HL-60 (cell line): ENCODE data around the gene ANXA11.

Source experiments
- DNase-seq, 2 experiments: peaks; one replicate each; pipeline ENCODE4 v3.0.0-alpha.2; 2010 to 2020; ENCODE audit warnings: low read depth in 1 of 2, low spot score in 1 of 2
- H3K27ac ChIP-seq: fragments of 250-450 bp; sonication (Bioruptor Pico); replicated peaks from 2 replicates; pipeline ENCODE4 v1.5.1; 2020; ENCODE audit warnings: mild to moderate bottlenecking, moderate library complexity
- H3K27me3 ChIP-seq: fragments of 250-450 bp; sonication (Bioruptor Pico); 2 replicates; pipeline ENCODE4 v1.5.1; 2021; ENCODE audit warnings: mild to moderate bottlenecking, moderate library complexity; ENCODE audit not compliant: insufficient read depth, poor library complexity, severe bottlenecking
- H3K4me3 ChIP-seq: replicated peaks from 2 replicates; pipeline ENCODE4 v1.5.1; 2011; ENCODE audit warnings: mild to moderate bottlenecking, control low read depth, low read length; ENCODE audit not compliant: insufficient read depth
- GABPA ChIP-seq: IDR thresholded peaks from 2 replicates; pipeline ENCODE4 v1.6.1; 2012; ENCODE audit warnings: low read depth
- POLR2AphosphoS5 ChIP-seq: IDR thresholded peaks from 2 replicates; pipeline ENCODE4 v1.6.1; 2012; ENCODE audit warnings: low read depth
- SPI1 ChIP-seq: IDR thresholded peaks from 2 replicates; pipeline ENCODE4 v1.6.1; 2012; ENCODE audit warnings: low read depth, mild to moderate bottlenecking, borderline replicate concordance
- TF ChIP-seq, protein P1 (sequence below): IDR thresholded peaks from 2 replicates; pipeline ENCODE4 v1.6.1; 2012; ENCODE audit warnings: low read depth; ENCODE audit not compliant: insufficient replicate concordance
- TF ChIP-seq, protein P2 (sequence below): IDR thresholded peaks from one replicate; pipeline ENCODE4 v1.5.1; 2011; ENCODE audit warnings: low read length, control low read depth, inconsistent platforms; ENCODE audit not compliant: insufficient read depth

ANXA11 gene

DNA sequence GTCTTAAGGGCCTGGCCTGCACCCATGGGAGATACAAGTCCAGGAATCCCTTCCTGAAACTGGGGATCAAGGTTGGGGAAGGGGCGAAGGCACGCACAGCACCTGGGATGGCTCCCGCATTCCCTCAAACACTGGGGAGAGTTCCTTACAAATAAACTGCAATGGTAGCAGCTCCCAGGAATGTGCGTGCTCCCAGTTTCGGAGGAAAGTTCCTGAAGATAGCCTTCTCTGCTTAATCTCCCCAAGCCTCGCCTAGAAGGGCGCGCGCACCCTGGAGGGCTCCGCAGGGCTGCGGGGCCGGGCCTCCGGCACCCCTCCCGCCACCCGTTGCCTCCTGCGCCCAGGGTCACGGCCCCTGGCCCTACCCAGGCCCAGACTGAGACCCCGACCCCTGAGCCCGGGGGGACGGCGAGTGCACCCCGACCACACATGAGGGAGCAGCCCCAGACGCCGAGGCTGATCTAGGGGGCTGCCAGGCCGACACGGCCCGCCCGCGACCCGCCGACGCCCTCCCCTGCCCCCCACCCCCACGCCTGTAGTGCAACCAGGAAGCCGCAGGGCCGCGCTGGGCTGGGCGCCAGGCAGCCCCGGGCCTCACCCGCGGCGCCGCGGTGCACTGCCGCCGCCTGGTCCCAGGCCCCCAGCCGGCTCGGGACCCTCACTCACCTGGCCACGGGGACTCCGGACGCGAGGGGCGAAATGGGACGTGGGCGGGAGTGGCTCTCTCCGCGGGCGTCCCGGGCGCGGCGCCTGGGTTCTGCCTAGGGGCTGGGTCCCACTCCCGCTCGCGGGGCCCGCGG lies 460 bp downstream of the ANXA11 start:
- DNase-seq: peak in 1 of 2 experiments; percentile 32
- H3K27ac ChIP-seq: peak overlapping the region; percentile 79
- TF ChIP-seq, protein P1, sequence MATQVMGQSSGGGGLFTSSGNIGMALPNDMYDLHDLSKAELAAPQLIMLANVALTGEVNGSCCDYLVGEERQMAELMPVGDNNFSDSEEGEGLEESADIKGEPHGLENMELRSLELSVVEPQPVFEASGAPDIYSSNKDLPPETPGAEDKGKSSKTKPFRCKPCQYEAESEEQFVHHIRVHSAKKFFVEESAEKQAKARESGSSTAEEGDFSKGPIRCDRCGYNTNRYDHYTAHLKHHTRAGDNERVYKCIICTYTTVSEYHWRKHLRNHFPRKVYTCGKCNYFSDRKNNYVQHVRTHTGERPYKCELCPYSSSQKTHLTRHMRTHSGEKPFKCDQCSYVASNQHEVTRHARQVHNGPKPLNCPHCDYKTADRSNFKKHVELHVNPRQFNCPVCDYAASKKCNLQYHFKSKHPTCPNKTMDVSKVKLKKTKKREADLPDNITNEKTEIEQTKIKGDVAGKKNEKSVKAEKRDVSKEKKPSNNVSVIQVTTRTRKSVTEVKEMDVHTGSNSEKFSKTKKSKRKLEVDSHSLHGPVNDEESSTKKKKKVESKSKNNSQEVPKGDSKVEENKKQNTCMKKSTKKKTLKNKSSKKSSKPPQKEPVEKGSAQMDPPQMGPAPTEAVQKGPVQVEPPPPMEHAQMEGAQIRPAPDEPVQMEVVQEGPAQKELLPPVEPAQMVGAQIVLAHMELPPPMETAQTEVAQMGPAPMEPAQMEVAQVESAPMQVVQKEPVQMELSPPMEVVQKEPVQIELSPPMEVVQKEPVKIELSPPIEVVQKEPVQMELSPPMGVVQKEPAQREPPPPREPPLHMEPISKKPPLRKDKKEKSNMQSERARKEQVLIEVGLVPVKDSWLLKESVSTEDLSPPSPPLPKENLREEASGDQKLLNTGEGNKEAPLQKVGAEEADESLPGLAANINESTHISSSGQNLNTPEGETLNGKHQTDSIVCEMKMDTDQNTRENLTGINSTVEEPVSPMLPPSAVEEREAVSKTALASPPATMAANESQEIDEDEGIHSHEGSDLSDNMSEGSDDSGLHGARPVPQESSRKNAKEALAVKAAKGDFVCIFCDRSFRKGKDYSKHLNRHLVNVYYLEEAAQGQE: no peak
- TF ChIP-seq, protein P2, sequence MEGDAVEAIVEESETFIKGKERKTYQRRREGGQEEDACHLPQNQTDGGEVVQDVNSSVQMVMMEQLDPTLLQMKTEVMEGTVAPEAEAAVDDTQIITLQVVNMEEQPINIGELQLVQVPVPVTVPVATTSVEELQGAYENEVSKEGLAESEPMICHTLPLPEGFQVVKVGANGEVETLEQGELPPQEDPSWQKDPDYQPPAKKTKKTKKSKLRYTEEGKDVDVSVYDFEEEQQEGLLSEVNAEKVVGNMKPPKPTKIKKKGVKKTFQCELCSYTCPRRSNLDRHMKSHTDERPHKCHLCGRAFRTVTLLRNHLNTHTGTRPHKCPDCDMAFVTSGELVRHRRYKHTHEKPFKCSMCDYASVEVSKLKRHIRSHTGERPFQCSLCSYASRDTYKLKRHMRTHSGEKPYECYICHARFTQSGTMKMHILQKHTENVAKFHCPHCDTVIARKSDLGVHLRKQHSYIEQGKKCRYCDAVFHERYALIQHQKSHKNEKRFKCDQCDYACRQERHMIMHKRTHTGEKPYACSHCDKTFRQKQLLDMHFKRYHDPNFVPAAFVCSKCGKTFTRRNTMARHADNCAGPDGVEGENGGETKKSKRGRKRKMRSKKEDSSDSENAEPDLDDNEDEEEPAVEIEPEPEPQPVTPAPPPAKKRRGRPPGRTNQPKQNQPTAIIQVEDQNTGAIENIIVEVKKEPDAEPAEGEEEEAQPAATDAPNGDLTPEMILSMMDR: no peak
- TF ChIP-seq GABPA (no peak), SPI1 (no peak), POLR2AphosphoS5 (no peak)
- no peaks in the 10 kb centered on the region for H3K27me3 ChIP-seq
- H3K4me3 ChIP-seq: peak overlapping the region; percentile 65

DNA sequence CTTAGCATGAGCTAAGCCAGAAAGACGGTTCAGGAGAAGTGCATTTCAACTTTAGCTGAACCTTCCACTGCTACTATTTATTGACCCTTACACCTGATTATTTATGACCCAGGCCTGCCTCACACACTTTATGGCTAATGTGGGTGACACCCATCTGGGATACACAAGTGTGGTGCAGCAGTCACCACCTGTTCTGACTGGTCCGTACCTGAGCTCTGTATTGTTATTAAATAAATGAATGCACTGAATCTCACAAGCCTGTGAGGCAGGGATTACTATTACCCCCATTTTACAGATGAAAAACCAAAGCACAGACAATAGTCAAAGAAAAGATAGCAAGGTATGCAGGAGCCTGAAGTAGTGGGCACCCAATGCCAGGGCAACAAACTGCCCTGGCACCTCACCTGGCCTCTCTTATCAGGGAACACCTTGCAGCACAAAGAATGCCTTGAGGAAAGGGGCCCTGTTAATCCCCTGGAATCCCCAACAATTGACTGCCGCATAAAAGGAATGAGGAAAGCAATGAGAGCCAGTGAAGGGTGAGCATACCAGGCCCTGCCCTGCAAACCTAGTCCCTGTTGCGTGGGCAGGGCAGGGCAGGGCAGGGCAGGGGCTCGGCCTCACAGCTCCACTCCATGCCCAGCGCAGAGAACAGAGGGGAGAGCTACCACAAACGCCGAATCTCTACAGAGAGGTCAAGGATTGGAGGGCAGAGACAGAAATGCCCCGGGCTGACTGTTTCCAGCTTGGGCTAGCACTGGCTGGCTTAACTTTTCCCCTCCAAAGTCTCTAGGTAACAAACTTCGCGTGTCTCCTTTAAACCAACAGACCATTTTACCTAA lies 1.3 kb downstream of the ANXA11 start:
- H3K27me3 ChIP-seq: no peaks in the 10 kb centered on the region
- DNase-seq: peak in 1 of 2 experiments; percentile 26
- H3K27ac ChIP-seq: peak overlapping the region; percentile 79

More for the DNA sequence above, 1.3 kb downstream of the ANXA11 start:
- peak overlapping the region; percentile 65 for H3K4me3 ChIP-seq
- TF ChIP-seq GABPA (no peak), SPI1 (no peak), POLR2AphosphoS5 (no peak; the same call in 1 of the 2 replicates)
- TF ChIP-seq, protein P2: no peak
- TF ChIP-seq, protein P1: no peak
